ENCODE results near the gene DNMT3B. TPM values are rescaled to one million over a fixed set of nuclear protein-coding genes. Genes with fewer than 3 reads are reported as not detected.
A peak's percentile ranks its signal among the peaks of the same experiment; 100 is the strongest.

The DNMT3B gene
- polyA plus RNA-seq, 3 donors, result 0.39 to 0.44 TPM; not detected in 1

GRCh38 chr20:32839982-32840285, 77.7 kb downstream of the DNMT3B start:
- no peak overlapping the region for H3K4me2 ChIP-seq (replicated peaks; ENCODE audit: extremely low read depth, low read length, poor library complexity, severe bottlenecking)
- H3K27me3 Mint-ChIP-seq (ENCODE audit: low read depth in 3 of 3), result peaks cover 0 to 1% (median 0%) of the 10 kb centered on the region in 3 donors
- H4K20me1 ChIP-seq (ENCODE audit: insufficient read depth, low read length), result peaks cover 93% of the 10 kb centered on the region
- intact Hi-C loops (cut with micrococcal nuclease), result no loop called here
- H3K4me3 ChIP-seq (replicated peaks in 1 of 3; ENCODE audit: low read depth in 2 of 3, low read length in 3 of 3), result no peak overlapping the region
- H3K9me3 Mint-ChIP-seq, result peaks cover 0 to 2% (median 0%) of the 10 kb centered on the region in 7 donors
- H3K4me1 ChIP-seq (ENCODE audit: control insufficient read depth in 1 of 2, insufficient read depth in 2 of 2, low read length in 2 of 2), result no peaks in the 10 kb centered on the region
- DNase-seq, result no peak
- H2AFZ ChIP-seq (ENCODE audit: insufficient read depth, low read depth, low read length, poor library complexity, severe bottlenecking), result no peak overlapping the region
- no peaks in the 10 kb centered on the region for H3K4me1 Mint-ChIP-seq
- peak overlapping the region in 4 of 7 donors; percentile 19 to 32 (median 26) for H3K27ac Mint-ChIP-seq
- peaks cover 84 to 97% of the 10 kb centered on the region in 2 donors for H3K36me3 ChIP-seq (replicated peaks in 1 of 2; ENCODE audit: control insufficient read depth in 1 of 2, insufficient read depth in 2 of 2, low read length in 2 of 2)
- WGBS (ENCODE audit: insufficient coverage), result 92% methylated on average over 4 of the region's 4 CpGs
- peaks cover 69 to 98% of the 10 kb centered on the region in 2 donors for H3K36me3 Mint-ChIP-seq
- H3K9me3 ChIP-seq (replicated peaks in 1 of 2; ENCODE audit: control insufficient read depth in 1 of 2, insufficient read depth in 1 of 2, low read length in 2 of 2), result no peaks in the 10 kb centered on the region
- H3K27ac ChIP-seq (ENCODE audit: low read depth in 1 of 2, low read length in 2 of 2), result peak overlapping the region in 1 of 2 donors; percentile 32
- peaks cover 68% of the 10 kb centered on the region for H3K79me2 ChIP-seq (ENCODE audit: insufficient read depth, low read length)
- H3K4me3 Mint-ChIP-seq, result no peak overlapping the region
- H3K27me3 ChIP-seq (ENCODE audit: control insufficient read depth in 2 of 2, insufficient read depth in 2 of 2, low read length in 2 of 2), result no peaks in the 10 kb centered on the region
- no peak for TF ChIP-seq CTCF (IDR thresholded peaks at IDR 0.05)
- H3K9ac ChIP-seq (ENCODE audit: insufficient read depth, low read length, poor library complexity, severe bottlenecking), result no peak overlapping the region

- Histone ChIP-seq H3K4me1 (ENCODE audit: control insufficient read depth in 1 of 2, insufficient read depth in 2 of 2, low read length in 2 of 2) (no peaks in the 10 kb centered on the region), H3K4me2 (replicated peaks; ENCODE audit: extremely low read depth, low read length, poor library complexity, severe bottlenecking) (no peak overlapping the region), H4K20me1 (ENCODE audit: insufficient read depth, low read length) (peaks cover 95% of the 10 kb centered on the region), H3K9me3 (replicated peaks in 1 of 2; ENCODE audit: control insufficient read depth in 1 of 2, insufficient read depth in 1 of 2, low read length in 2 of 2) (no peaks in the 10 kb centered on the region), H3K79me2 (ENCODE audit: insufficient read depth, low read length) (peaks cover 67% of the 10 kb centered on the region), H3K4me3 (replicated peaks in 1 of 3; ENCODE audit: low read depth in 2 of 3, low read length in 3 of 3) (no peak overlapping the region), H3K27me3 (ENCODE audit: control insufficient read depth in 2 of 2, insufficient read depth in 2 of 2, low read length in 2 of 2) (no peaks in the 10 kb centered on the region), H3K9ac (ENCODE audit: insufficient read depth, low read length, poor library complexity, severe bottlenecking) (no peak overlapping the region), H2AFZ (ENCODE audit: insufficient read depth, low read depth, low read length, poor library complexity, severe bottlenecking) (no peak overlapping the region), H3K36me3 (replicated peaks in 1 of 2; ENCODE audit: control insufficient read depth in 1 of 2, insufficient read depth in 2 of 2, low read length in 2 of 2) (peaks cover 88 to 97% of the 10 kb centered on the region in 2 donors), H3K27ac (ENCODE audit: low read depth in 1 of 2, low read length in 2 of 2) (peak overlapping the region in 1 of 2 donors; percentile 36)
- TF ChIP-seq CTCF (IDR thresholded peaks at IDR 0.05), result no peak
- Mint-ChIP-seq H3K27ac (peak overlapping the region in 4 of 7 donors; percentile 22 to 80 (median 64)), H3K27me3 (ENCODE audit: low read depth in 3 of 3) (no peaks in the 10 kb centered on the region), H3K9me3 (peaks cover 0 to 2% (median 0%) of the 10 kb centered on the region in 7 donors), H3K4me1 (no peaks in the 10 kb centered on the region), H3K4me3 (no peak overlapping the region), H3K36me3 (peaks cover 77 to 96% of the 10 kb centered on the region in 2 donors)
- no CpG with 5 or more reads among the region's 9 CpGs for WGBS (ENCODE audit: insufficient coverage)
- intact Hi-C loops (cut with micrococcal nuclease), result no loop called here
- no peak for DNase-seq
Observed at GRCh38 chr20:32841174-32841573, 79.0 kb downstream of the DNMT3B start.
